Measurements from ENCODE around the gene PSMC6. TPM values are rescaled to one million over a fixed set of nuclear protein-coding genes. Genes with fewer than 3 reads are reported as not detected.

The PSMC6 gene
- total RNA-seq, 1 experiment from 2014 or later: 103 TPM

DNA sequence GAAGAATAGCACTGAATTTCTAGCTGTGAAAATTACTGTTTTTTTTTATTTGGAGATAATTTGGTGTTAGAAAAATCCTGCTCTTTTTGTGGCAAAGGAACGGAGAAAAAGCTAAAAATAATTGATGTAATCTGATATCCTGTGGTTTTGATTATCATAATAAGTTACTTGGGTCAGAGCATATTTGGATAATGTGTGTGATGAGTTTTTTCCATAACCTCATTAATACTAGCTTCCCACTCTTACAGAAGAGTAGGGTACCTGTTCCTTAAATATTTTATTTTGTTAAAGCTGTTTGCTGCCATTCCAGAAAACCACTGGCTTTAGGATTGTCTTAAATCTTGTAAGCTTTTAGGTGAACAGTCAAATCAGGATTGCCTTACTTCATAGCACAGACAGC lies 4.7 kb downstream of the PSMC6 start:
- H3K9me3 ChIP-seq (ENCODE audit: control insufficient read depth, low read depth, low read length): no peaks in the 10 kb centered on the region
- peaks cover 6 to 16% of the 10 kb centered on the region in 2 experiments for H3K4me1 Mint-ChIP-seq
- no peak overlapping the region for H4K91ac ChIP-seq (ENCODE audit: insufficient read length, low read depth, low read length)
- no peak overlapping the region for H2AK5ac ChIP-seq (ENCODE audit: insufficient read length, low read length)
- no peak overlapping the region for H3K18ac ChIP-seq (ENCODE audit: insufficient read length, low read depth, low read length)
- no peak overlapping the region for H4K5ac ChIP-seq (ENCODE audit: insufficient read length, low read depth, low read length)
- H2AFZ ChIP-seq (ENCODE audit: low read length): no peak overlapping the region
- no peaks in the 10 kb centered on the region for H3K4me1 ChIP-seq (ENCODE audit: insufficient read depth, low read length)
- no CpG with 5 or more reads among the region's 1 CpG for WGBS (ENCODE audit: extremely low coverage, insufficient read length, low lambda C conversion rate)
- H2BK12ac ChIP-seq (ENCODE audit: insufficient read length, low read depth, low read length): no peak overlapping the region
- H2BK20ac ChIP-seq (ENCODE audit: low read depth, low read length, poor library complexity, severe bottlenecking): no peak overlapping the region
- no peak for DNase-seq
- no peaks in the 10 kb centered on the region for H3K27me3 ChIP-seq (ENCODE audit: insufficient read depth, low read length)
- no peak overlapping the region for H2BK120ac ChIP-seq (ENCODE audit: low read depth, low read length, poor library complexity, severe bottlenecking)
- H3K79me2 ChIP-seq (ENCODE audit: insufficient read depth, low read length): peaks cover 10% of the 10 kb centered on the region; the same call in 1 of the 2 replicates
- no peak overlapping the region for H3K4me2 ChIP-seq (ENCODE audit: insufficient read depth, insufficient read length, low read length)
- H2BK5ac ChIP-seq (ENCODE audit: insufficient read length, low read length): no peak overlapping the region
- TF ChIP-seq, protein P1, sequence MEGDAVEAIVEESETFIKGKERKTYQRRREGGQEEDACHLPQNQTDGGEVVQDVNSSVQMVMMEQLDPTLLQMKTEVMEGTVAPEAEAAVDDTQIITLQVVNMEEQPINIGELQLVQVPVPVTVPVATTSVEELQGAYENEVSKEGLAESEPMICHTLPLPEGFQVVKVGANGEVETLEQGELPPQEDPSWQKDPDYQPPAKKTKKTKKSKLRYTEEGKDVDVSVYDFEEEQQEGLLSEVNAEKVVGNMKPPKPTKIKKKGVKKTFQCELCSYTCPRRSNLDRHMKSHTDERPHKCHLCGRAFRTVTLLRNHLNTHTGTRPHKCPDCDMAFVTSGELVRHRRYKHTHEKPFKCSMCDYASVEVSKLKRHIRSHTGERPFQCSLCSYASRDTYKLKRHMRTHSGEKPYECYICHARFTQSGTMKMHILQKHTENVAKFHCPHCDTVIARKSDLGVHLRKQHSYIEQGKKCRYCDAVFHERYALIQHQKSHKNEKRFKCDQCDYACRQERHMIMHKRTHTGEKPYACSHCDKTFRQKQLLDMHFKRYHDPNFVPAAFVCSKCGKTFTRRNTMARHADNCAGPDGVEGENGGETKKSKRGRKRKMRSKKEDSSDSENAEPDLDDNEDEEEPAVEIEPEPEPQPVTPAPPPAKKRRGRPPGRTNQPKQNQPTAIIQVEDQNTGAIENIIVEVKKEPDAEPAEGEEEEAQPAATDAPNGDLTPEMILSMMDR (conservative IDR thresholded peaks at IDR 0.05): no peak
- H3K9me3 Mint-ChIP-seq: no peaks in the 10 kb centered on the region
- H3K27me3 Mint-ChIP-seq (ENCODE audit: low read depth): no peaks in the 10 kb centered on the region
- no peak overlapping the region for H3T11ph ChIP-seq (ENCODE audit: low read length)
- H3K27ac ChIP-seq (ENCODE audit: insufficient read length, low read depth, low read length): no peak overlapping the region
- no peak overlapping the region for H2BK15ac ChIP-seq (ENCODE audit: low read depth, low read length)
- H3K4ac ChIP-seq (ENCODE audit: low read depth, low read length): no peak overlapping the region
- no peaks in the 10 kb centered on the region for H3K23me2 ChIP-seq (ENCODE audit: insufficient read length, low read depth, low read length, poor library complexity, severe bottlenecking)
- H3K27ac Mint-ChIP-seq: no peak overlapping the region
- H3K36me3 Mint-ChIP-seq (ENCODE audit: insufficient read depth in 1 of 3, low read depth in 3 of 3): peaks cover 56 to 90% (median 86%) of the 10 kb centered on the region in 3 experiments
- no peak overlapping the region for H3K56ac ChIP-seq (ENCODE audit: insufficient read length, low read depth, low read length)
- H3K79me1 ChIP-seq (ENCODE audit: insufficient read depth, low read depth, low read length, poor library complexity, severe bottlenecking): peaks cover 10% of the 10 kb centered on the region
- no peak overlapping the region for H3K14ac ChIP-seq (ENCODE audit: insufficient read depth, low read length)
- no peak overlapping the region for H4K8ac ChIP-seq (replicated peaks; ENCODE audit: insufficient read length, low read depth, low read length)
- H3K4me3 Mint-ChIP-seq: no peak overlapping the region
- H3K23ac ChIP-seq (ENCODE audit: insufficient read length, low read depth, low read length): no peak overlapping the region
- H3K9ac ChIP-seq (ENCODE audit: extremely low read depth, insufficient read length, low read length): no peak overlapping the region
- H4K20me1 ChIP-seq (ENCODE audit: control insufficient read depth, insufficient read depth, insufficient read length): no peaks in the 10 kb centered on the region

Data from H9 (cell line).